MM.1S (cell line): Measurements from ENCODE around the gene DEDD.

Experiments
- EZH2 ChIP-seq: fragments of 300-600 bp; sonication (generic); optimal IDR thresholded peaks from 2 replicates; pipeline ENCODE3; 2017; ENCODE audit warnings: low read depth, mild to moderate bottlenecking, antibody characterized with exemption, low read length, mixed read lengths
- EZH2phosphoT487 ChIP-seq: fragments of 300-600 bp; sonication (generic); IDR thresholded peaks from 2 replicates; pipeline ENCODE4 v1.6.1; 2018; ENCODE audit warnings: antibody characterized with exemption, low read length
- TF ChIP-seq, protein P1 (sequence below): fragments of 300-600 bp; sonication (generic); IDR thresholded peaks from 2 replicates; pipeline ENCODE4 v1.5.1; 2016; ENCODE audit warnings: antibody characterized with exemption, low read length, mixed read lengths

DNA sequence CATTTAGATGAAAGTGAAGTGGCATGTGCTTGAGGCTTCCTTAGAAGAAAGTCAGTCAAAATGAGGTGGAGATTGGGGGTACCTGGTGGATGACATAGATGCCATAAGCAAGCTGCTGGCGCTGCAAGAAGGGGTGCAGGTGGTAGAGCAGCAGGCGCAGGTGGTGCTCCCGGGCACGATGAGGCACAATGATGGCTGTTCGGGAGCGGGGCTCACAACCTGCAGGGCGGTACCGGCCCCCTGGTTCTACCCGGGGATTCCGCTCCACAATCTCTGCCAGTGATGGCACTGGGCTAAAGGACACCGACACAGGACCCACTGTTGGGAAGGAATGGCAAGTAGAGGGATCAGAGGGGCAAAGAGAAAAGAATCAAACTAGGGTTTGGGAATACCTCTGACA lies 42.4 kb upstream of the DEDD start:
- TF ChIP-seq EZH2phosphoT487, result no peak
- TF ChIP-seq, protein P1, sequence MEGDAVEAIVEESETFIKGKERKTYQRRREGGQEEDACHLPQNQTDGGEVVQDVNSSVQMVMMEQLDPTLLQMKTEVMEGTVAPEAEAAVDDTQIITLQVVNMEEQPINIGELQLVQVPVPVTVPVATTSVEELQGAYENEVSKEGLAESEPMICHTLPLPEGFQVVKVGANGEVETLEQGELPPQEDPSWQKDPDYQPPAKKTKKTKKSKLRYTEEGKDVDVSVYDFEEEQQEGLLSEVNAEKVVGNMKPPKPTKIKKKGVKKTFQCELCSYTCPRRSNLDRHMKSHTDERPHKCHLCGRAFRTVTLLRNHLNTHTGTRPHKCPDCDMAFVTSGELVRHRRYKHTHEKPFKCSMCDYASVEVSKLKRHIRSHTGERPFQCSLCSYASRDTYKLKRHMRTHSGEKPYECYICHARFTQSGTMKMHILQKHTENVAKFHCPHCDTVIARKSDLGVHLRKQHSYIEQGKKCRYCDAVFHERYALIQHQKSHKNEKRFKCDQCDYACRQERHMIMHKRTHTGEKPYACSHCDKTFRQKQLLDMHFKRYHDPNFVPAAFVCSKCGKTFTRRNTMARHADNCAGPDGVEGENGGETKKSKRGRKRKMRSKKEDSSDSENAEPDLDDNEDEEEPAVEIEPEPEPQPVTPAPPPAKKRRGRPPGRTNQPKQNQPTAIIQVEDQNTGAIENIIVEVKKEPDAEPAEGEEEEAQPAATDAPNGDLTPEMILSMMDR, result no peak
- TF ChIP-seq EZH2, result no peak
